SK-N-SH (cell line): ENCODE data around the gene CDC45.

Experiments used
- CTCF ChIP-seq: fragments of 200-600 bp; sonication (generic); IDR thresholded peaks from 2 replicates; pipeline ENCODE4 v1.6.1; 2017; ENCODE audit warnings: antibody characterized with exemption, mild to moderate bottlenecking, moderate library complexity
- ELF1 ChIP-seq: IDR thresholded peaks from 2 replicates; pipeline ENCODE4 v1.4.0; 2012
- EP300 ChIP-seq, 2 experiments: IDR thresholded peaks; 2 replicates each; pipeline versions ENCODE4 v1.4.0 to v1.6.1; 2012; ENCODE audit warnings: borderline replicate concordance in 1 of 2, low read depth in 1 of 2, low read length in 1 of 2
- EZH2phosphoT487 ChIP-seq: fragments of 200-600 bp; sonication (generic); IDR thresholded peaks from 2 replicates; pipeline ENCODE4 v1.6.1; 2017; ENCODE audit warnings: low read depth, mixed run types, mild to moderate bottlenecking, antibody characterized with exemption, moderate library complexity, borderline replicate concordance
- MXI1 ChIP-seq: IDR thresholded peaks from 2 replicates; pipeline ENCODE4 v1.6.1; 2012; ENCODE audit warnings: mild to moderate bottlenecking, low read depth, low read length, improper control_type of control experiment
- NRF1 ChIP-seq: IDR thresholded peaks from 2 replicates; pipeline ENCODE4 v1.6.1; 2012; ENCODE audit warnings: low read depth, mild to moderate bottlenecking, low read length
- POLR2AphosphoS5 ChIP-seq: IDR thresholded peaks from 2 replicates; pipeline ENCODE4 v1.6.1; 2012; ENCODE audit warnings: low read depth, low read length
- RAD21 ChIP-seq: IDR thresholded peaks from 2 replicates; pipeline ENCODE4 v1.6.1; 2012; ENCODE audit warnings: mild to moderate bottlenecking, low read length
- RCOR1 ChIP-seq: fragments of 150-350 bp; IDR thresholded peaks from 2 replicates; pipeline ENCODE4 v1.6.1; 2017; ENCODE audit warnings: antibody characterized with exemption, low read length
- TAF1 ChIP-seq: IDR thresholded peaks from 2 replicates; pipeline ENCODE4 v1.6.1; 2012; ENCODE audit warnings: low read depth, mild to moderate bottlenecking, low read length, moderate library complexity, borderline replicate concordance
- YY1 ChIP-seq: IDR thresholded peaks from 2 replicates; pipeline ENCODE4 v1.4.0; 2012; ENCODE audit warnings: low read depth, mild to moderate bottlenecking
- TF ChIP-seq, protein P1 (sequence below): IDR thresholded peaks from 2 replicates; pipeline ENCODE4 v1.4.0; 2012; ENCODE audit warnings: low read depth, borderline replicate concordance
- TF ChIP-seq, protein P2 (sequence below): IDR thresholded peaks from 2 replicates; pipeline ENCODE4 v1.6.1; 2012; ENCODE audit warnings: mild to moderate bottlenecking, low read depth, low read length, moderate library complexity
- TF ChIP-seq, protein P3 (sequence below): fragments of 150-350 bp; IDR thresholded peaks from 2 replicates; pipeline ENCODE4 v1.6.1; 2016; ENCODE audit warnings: mild to moderate bottlenecking, low read depth, low read length

DNA sequence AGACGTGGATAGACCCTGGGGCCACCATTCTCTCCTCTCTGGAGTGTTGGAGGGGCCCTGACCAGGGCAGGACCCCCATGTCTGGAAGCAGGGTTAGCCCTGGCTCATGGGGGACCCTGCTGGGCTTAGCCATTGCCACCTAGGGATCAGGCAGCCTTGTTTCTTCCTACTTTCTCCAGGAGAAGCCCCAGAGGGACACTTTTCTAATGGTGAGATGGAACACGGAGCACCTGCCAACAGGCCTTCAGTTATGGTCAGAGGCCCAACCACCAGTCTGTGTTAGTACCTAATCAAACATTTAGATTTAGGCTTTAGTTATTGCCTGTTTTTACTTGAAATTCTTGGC, 30.3 kb upstream of the CDC45 start:
- TF ChIP-seq TAF1: no peak
- no peak for TF ChIP-seq CTCF
- TF ChIP-seq, protein P1, sequence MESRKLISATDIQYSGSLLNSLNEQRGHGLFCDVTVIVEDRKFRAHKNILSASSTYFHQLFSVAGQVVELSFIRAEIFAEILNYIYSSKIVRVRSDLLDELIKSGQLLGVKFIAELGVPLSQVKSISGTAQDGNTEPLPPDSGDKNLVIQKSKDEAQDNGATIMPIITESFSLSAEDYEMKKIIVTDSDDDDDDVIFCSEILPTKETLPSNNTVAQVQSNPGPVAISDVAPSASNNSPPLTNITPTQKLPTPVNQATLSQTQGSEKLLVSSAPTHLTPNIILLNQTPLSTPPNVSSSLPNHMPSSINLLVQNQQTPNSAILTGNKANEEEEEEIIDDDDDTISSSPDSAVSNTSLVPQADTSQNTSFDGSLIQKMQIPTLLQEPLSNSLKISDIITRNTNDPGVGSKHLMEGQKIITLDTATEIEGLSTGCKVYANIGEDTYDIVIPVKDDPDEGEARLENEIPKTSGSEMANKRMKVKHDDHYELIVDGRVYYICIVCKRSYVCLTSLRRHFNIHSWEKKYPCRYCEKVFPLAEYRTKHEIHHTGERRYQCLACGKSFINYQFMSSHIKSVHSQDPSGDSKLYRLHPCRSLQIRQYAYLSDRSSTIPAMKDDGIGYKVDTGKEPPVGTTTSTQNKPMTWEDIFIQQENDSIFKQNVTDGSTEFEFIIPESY: no peak
- no peak for TF ChIP-seq POLR2AphosphoS5
- TF ChIP-seq RCOR1: no peak
- no peak for TF ChIP-seq NRF1
- no peak for TF ChIP-seq EZH2phosphoT487
- TF ChIP-seq YY1: no peak
- TF ChIP-seq, protein P2, sequence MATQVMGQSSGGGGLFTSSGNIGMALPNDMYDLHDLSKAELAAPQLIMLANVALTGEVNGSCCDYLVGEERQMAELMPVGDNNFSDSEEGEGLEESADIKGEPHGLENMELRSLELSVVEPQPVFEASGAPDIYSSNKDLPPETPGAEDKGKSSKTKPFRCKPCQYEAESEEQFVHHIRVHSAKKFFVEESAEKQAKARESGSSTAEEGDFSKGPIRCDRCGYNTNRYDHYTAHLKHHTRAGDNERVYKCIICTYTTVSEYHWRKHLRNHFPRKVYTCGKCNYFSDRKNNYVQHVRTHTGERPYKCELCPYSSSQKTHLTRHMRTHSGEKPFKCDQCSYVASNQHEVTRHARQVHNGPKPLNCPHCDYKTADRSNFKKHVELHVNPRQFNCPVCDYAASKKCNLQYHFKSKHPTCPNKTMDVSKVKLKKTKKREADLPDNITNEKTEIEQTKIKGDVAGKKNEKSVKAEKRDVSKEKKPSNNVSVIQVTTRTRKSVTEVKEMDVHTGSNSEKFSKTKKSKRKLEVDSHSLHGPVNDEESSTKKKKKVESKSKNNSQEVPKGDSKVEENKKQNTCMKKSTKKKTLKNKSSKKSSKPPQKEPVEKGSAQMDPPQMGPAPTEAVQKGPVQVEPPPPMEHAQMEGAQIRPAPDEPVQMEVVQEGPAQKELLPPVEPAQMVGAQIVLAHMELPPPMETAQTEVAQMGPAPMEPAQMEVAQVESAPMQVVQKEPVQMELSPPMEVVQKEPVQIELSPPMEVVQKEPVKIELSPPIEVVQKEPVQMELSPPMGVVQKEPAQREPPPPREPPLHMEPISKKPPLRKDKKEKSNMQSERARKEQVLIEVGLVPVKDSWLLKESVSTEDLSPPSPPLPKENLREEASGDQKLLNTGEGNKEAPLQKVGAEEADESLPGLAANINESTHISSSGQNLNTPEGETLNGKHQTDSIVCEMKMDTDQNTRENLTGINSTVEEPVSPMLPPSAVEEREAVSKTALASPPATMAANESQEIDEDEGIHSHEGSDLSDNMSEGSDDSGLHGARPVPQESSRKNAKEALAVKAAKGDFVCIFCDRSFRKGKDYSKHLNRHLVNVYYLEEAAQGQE: no peak
- TF ChIP-seq, protein P3, sequence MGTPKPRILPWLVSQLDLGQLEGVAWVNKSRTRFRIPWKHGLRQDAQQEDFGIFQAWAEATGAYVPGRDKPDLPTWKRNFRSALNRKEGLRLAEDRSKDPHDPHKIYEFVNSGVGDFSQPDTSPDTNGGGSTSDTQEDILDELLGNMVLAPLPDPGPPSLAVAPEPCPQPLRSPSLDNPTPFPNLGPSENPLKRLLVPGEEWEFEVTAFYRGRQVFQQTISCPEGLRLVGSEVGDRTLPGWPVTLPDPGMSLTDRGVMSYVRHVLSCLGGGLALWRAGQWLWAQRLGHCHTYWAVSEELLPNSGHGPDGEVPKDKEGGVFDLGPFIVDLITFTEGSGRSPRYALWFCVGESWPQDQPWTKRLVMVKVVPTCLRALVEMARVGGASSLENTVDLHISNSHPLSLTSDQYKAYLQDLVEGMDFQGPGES: no peak
- no peak for TF ChIP-seq RAD21
- TF ChIP-seq MXI1: no peak
- TF ChIP-seq ELF1: no peak
- no peak for TF ChIP-seq EP300 (IDR thresholded peaks at IDR 0.05; ENCODE audit: borderline replicate concordance in 1 of 2, low read depth in 1 of 2, low read length in 1 of 2)
